Fibroblast of mammary gland (primary cell): Measurements from ENCODE around the gene BMPER.

Experiments used
- DNase-seq: peaks from one replicate; pipeline ENCODE4 v3.0.0-alpha.2; 2010; ENCODE audit warnings: low read depth
- H3K4me3 ChIP-seq: 2 replicates; pipeline ENCODE4 v1.5.1; 2011; ENCODE audit warnings: low read depth, mild to moderate bottlenecking, low read length, moderate library complexity; ENCODE audit not compliant: control insufficient read depth
- TF ChIP-seq, protein P1 (sequence below): conservative IDR thresholded peaks from 2 replicates; pipeline ENCODE4 v1.5.1; 2011; ENCODE audit warnings: low read depth, low read length, inconsistent platforms; ENCODE audit not compliant: control insufficient read depth, insufficient read depth

The BMPER gene

DNA sequence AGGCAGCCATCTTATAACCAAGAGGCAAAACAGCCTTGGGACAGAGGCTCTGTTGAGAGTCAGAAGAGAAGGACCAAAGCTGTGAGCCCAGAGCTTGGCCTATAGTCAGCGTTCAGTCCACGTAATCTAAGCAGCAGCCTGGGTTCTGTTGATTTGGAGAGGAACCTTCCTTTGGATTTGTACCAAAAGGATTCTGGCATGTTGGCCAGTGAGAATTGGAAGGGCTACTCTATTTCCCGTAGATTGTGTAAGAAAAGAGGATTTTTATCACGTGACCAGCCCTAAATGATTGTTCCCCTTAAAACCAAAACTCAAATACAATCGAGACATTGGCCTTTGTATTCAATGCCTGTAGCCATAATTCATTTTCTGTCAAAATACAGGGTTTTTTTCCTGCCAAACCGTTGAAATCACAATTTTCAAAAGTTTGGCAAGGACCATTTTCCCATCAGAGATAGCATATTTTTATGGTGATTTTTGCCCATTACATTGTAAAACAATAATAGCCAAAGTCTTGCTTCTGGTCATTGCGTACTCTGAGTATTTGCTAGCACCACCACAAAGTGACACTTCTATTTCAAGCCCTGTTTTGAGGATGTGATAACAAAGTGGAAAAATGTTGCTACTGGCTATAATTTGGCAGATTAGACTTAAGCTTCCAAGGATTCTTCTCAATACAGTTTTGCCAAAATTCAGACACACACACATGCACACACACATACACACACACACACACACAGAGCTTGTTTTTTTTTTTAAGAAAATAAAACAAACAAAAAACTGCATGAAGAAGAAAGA lies 23.1 kb upstream of the BMPER start:
- TF ChIP-seq, protein P1, sequence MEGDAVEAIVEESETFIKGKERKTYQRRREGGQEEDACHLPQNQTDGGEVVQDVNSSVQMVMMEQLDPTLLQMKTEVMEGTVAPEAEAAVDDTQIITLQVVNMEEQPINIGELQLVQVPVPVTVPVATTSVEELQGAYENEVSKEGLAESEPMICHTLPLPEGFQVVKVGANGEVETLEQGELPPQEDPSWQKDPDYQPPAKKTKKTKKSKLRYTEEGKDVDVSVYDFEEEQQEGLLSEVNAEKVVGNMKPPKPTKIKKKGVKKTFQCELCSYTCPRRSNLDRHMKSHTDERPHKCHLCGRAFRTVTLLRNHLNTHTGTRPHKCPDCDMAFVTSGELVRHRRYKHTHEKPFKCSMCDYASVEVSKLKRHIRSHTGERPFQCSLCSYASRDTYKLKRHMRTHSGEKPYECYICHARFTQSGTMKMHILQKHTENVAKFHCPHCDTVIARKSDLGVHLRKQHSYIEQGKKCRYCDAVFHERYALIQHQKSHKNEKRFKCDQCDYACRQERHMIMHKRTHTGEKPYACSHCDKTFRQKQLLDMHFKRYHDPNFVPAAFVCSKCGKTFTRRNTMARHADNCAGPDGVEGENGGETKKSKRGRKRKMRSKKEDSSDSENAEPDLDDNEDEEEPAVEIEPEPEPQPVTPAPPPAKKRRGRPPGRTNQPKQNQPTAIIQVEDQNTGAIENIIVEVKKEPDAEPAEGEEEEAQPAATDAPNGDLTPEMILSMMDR, result no peak

DNA sequence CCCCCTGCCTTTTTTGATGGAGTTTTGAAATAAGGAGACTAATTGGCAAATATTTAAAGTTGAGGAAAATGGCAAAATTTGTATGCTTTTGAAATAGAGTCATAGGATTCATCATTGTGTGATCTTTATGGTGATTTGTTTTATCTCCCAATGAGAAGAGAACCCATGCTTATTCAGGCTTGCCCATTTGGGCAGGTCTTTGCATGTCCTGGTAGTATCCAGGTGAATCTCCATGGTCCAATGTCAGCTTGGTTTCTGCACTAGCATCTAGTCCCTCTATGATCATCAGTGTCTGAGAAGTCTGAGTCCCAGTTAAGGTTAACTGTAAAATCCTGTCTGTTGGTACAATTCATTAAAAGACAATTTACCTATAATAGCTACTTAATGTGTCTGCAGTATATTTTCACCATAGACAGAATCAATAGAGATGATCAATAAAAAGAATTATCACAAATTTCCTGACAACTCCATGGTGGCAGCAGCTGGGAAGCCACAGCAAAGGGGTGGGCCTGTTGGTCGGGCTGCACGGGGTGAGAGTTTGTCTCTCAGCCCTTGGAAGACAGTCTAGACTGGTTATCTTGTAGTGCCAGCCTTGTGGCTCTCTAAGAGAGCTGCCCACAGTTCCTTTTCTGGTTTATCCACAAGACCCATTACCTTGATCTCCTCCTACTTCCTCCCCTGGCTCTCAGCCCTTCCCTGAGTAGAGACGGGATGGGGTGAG lies 22.2 kb upstream of the BMPER start:
- no peak for DNase-seq
- no peak overlapping the region for H3K4me3 ChIP-seq
- TF ChIP-seq, protein P1, result no peak

More for the DNA sequence above, 23.1 kb upstream of the BMPER start:
- DNase-seq, result peak; percentile 87
- H3K4me3 ChIP-seq, result no peak overlapping the region

DNA sequence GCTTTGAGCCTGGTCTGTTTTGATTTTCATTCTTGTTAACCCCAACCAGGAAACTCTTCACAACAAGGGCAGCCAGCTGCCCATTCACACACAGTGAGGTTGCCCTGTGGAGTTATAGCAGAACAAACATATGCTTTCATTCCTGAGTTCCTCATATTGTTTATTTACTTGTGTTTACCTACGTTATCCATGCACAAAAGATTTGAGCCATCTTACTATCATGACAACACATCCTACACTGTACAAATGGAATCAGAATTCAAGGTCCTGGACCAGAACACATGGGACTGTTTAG lies 21.7 kb upstream of the BMPER start:
- H3K4me3 ChIP-seq, result no peak overlapping the region
- no peak for DNase-seq
- TF ChIP-seq, protein P1, result no peak

DNA sequence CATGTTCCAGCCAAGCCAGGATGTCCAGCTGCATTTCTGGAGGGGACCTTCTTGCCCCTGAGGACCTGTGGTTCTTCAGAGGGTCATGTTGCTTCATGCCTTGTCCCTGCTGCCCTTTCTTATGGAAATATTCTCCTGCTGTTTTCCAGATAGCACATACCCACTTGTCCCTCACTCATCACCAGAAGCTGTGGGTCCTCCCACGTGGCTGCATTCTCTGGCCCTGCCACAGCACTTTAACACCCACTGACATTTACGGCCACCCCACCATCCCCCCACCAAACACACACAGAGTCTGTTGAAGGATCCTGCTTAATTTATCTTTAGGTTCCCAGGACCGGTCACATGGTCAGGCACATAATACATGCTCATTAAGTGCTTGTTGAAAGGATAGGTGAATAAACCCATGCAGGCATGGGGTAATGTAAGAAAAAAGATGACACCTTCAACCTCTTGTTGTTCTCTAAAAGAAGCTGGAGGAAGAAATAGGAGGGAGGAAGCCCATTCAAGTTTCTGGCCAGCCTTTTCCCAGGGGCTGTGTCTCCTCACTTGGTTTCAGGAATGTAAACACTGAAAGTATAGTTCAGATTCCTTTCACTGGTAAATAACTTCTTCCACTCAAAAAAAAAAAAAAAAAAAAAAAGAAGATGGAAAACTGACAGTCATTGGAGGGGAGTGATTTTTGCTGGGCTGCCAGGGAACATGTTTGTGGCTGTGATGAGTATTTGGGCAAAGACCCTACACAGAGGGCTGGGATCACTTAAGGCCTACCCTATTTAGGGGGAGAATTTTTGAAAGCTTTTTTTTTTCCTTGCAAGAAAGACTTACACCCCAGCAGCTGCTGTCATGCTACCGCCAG lies 19.8 kb upstream of the BMPER start:
- no peak for DNase-seq
- TF ChIP-seq, protein P1, result no peak

DNA sequence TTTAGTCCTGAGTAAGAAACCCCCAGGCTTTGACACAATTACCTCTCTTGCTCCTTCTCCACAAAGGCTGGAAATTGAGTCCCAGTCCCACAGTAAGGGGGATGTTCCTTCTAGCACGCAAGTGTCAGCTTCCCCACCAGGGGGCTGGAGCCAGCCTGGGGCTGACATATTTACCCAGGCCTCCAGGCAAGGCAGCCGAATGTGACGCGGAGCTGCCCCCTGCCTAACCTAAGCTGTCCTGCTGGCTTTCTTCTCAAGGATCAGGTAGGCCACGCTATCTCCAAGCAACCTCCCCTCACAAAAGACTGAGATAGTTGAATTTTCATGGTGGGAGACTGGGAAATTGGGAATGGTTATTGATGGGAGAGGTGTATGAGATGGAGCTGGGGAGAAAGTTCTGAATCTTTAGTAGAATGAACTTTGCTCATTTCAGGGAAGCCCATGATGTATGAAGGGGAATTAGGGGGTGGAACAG lies 19.2 kb upstream of the BMPER start:
- TF ChIP-seq, protein P1, result peak; percentile 46
- no peak overlapping the region for H3K4me3 ChIP-seq
- DNase-seq, result peak; percentile 51

More for the DNA sequence above, 19.8 kb upstream of the BMPER start:
- no peak overlapping the region for H3K4me3 ChIP-seq

DNA sequence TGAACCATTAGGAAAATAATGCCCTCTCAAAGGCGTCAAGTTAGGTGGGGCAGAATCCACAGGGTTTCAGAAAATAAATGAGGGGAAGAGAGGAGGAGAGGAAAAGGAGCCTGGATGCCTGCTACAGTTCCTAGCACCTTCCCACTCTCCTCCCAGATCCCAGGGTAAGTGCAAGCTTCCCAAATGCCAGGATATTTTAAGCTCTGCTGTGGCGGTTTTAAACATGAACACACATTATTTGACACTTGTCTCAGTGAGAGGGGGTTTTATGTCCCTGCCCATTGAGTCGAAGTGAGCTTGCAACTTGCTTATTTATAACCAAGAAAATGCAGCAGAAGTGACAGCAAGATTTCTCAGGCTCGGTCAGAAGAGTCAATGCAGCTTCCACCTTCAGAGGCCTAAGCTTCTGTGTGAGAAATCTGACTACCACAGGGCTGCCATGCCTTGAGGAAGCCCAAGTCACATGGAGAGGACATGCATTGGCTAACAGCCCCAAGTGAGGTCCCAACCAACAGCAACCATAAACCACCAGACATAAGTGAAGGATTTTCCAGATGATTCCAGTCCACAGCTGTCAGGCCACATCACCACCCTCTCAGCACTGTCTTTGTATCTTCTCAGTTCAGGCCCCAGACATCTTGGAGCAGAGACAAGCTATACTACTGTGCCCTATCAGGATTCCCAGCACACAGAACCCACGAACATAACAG lies 17.9 kb upstream of the BMPER start:
- TF ChIP-seq, protein P1, result no peak
- no peak for DNase-seq
- H3K4me3 ChIP-seq, result no peak overlapping the region
